GM23248 (cell line): ENCODE results near the gene GRIA1.

Experiments used
- EZH2 ChIP-seq: fragments of 200-600 bp; sonication (generic); IDR thresholded peaks from 2 replicates; pipeline ENCODE4 v1.6.1; 2018; ENCODE audit warnings: antibody characterized with exemption, mild to moderate bottlenecking; ENCODE audit not compliant: insufficient read depth, poor library complexity, severe bottlenecking
- EZH2phosphoT487 ChIP-seq: fragments of 200-600 bp; sonication (generic); IDR thresholded peaks from 2 replicates; pipeline ENCODE4 v1.6.1; 2018; ENCODE audit warnings: antibody characterized with exemption, moderate library complexity, mild to moderate bottlenecking, low read depth; ENCODE audit not compliant: insufficient read depth

DNA sequence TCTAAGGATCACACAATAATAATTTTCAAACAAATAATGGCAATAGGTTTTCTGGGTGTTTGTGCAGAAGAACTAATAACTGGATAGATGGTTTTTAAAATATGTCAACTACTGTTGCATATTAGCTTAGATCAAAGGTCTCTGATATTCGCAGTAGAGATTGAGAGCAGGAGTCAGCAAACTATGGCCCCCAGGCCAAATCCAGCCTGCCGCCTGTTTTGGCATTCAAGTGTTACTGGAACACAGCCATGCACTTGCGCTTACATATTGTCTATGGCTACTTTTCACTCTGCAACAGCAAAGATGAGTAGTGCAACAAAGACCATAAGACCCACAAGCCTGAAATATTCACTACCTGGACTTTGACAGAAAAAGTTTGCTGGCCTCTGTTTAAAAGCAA, 260.8 kb downstream of the GRIA1 start:
- TF ChIP-seq EZH2 (no peak), EZH2phosphoT487 (no peak)
